ENCODE results near the gene PPP2R3C. TPM values are rescaled to one million over a fixed set of nuclear protein-coding genes. Genes with fewer than 3 reads are reported as not detected.
A peak's percentile ranks its signal among the peaks of the same experiment; 100 is the strongest.
"Not testable (repeated sequence)": the region's sequence is repeated elsewhere in the genome, so short reads cannot be mapped to it uniquely, and the experiment has no call there.

Gene PPP2R3C
- total and polyA plus RNA-seq, 7 donors: 22.9 to 67.0 (median 30.9) TPM

- Histone ChIP-seq H3K4me3 (no peak overlapping the region), H3K36me3 (ENCODE audit: insufficient read depth in 1 of 2, low read depth in 1 of 2) (peaks cover 7 to 80% of the 10 kb centered on the region in 2 donors), H3K27me3 (ENCODE audit: insufficient read depth in 3 of 3, low read length in 2 of 3) (no peaks in the 10 kb centered on the region), H3K9me3 (no peaks in the 10 kb centered on the region), H3K27ac (no peak overlapping the region), H3K4me1 (no peaks in the 10 kb centered on the region)
- ATAC-seq (no peak), DNase-seq (no peak)
- 94 to 100% (median 97%) methylated on average over 2 of the region's 2 CpGs for WGBS, 3 donors
- intact Hi-C loops (cut with DNase I): no loop called here
- TF ChIP-seq CTCF (IDR thresholded peaks at IDR 0.05): no peak
Observed at GRCh38 chr14:35078082-35078481, 43.7 kb downstream of the PPP2R3C start.

DNA sequence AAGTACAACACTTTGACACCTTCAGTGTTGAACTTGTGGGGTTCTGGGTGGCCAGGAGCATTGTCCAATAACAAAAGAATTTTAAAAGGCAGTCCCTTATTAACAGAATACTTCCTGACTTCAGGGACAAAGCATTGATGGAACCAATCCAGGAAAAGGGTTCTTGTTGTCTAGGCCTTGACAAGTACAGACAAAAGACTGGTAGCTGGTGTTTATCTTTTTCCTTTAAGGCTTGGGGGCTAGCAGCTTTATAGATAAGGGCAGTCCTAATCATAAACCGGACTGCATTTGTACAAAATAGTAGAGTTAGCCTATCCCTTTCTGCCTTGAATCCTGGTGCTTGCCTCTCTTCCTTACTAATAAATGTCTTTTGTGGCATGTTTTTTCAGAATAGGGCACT lies 48.3 kb downstream of the PPP2R3C start:
- H3K4me3 ChIP-seq: no peak overlapping the region
- TF ChIP-seq CTCF (IDR thresholded peaks at IDR 0.05): no peak
- H3K4me1 ChIP-seq: no peaks in the 10 kb centered on the region
- no peaks in the 10 kb centered on the region for H3K27me3 ChIP-seq (ENCODE audit: insufficient read depth in 3 of 3, low read length in 2 of 3)
- 94 to 97% (median 96%) methylated on average over 1 of the region's 1 CpG for WGBS, 3 donors
- H3K9me3 ChIP-seq: no peaks in the 10 kb centered on the region
- H3K27ac ChIP-seq: no peak overlapping the region
- no peak for DNase-seq
- intact Hi-C loops (cut with DNase I): no loop called here
- H3K36me3 ChIP-seq (ENCODE audit: insufficient read depth in 1 of 2, low read depth in 1 of 2): peaks cover 7 to 70% of the 10 kb centered on the region in 2 donors
- no peak for ATAC-seq

DNA sequence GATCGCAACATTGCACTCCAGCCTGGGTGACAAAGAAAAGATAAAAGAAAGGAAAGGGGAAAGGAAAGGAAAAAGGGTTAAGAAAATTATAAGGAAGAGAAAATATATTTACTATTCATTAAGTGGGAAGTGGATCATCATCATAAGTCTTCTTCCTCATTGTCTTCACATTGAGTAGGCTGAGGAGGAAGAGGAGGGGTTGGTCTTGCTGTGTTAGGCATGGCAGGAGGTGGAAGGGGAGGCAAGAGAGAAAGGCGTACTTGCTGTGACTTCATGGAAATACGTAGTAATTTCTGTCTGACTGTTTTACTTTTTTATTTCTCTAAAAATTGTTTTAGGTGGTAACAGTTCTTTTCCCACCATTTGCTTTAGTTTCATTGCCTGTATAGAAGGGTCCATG lies 49.6 kb downstream of the PPP2R3C start:
- H3K36me3 ChIP-seq (ENCODE audit: insufficient read depth in 1 of 2, low read depth in 1 of 2): peaks cover 7 to 70% of the 10 kb centered on the region in 2 donors

GRCh38 chr14:35068238-35069012 lies 53.4 kb downstream of the PPP2R3C start:
- intact Hi-C loops (cut with DNase I): no loop called here
- DNase-seq (no peak), ATAC-seq (no peak)
- TF ChIP-seq CTCF (IDR thresholded peaks at IDR 0.05): no peak
- Histone ChIP-seq H3K36me3 (ENCODE audit: insufficient read depth in 1 of 2, low read depth in 1 of 2) (peaks cover 4 to 76% of the 10 kb centered on the region in 2 donors), H3K27ac (no peak overlapping the region), H3K27me3 (ENCODE audit: insufficient read depth in 3 of 3, low read length in 2 of 3) (no peaks in the 10 kb centered on the region), H3K4me1 (no peaks in the 10 kb centered on the region), H3K9me3 (no peaks in the 10 kb centered on the region), H3K4me3 (no peak overlapping the region)
- 91 to 95% (median 93%) methylated on average over 4 of the region's 4 CpGs for WGBS, 3 donors

More for the DNA sequence above, 49.6 kb downstream of the PPP2R3C start:
- 93 to 97% (median 96%) methylated on average over 3 of the region's 3 CpGs for WGBS, 3 donors
- Histone ChIP-seq H3K27me3 (ENCODE audit: insufficient read depth in 3 of 3, low read length in 2 of 3) (no peaks in the 10 kb centered on the region), H3K4me1 (no peaks in the 10 kb centered on the region), H3K9me3 (no peaks in the 10 kb centered on the region), H3K27ac (no peak overlapping the region), H3K4me3 (no peak overlapping the region)
- no peak for TF ChIP-seq CTCF (IDR thresholded peaks at IDR 0.05)
- DNase-seq (no peak), ATAC-seq (no peak)
- intact Hi-C loops (cut with DNase I): no loop called here

DNA sequence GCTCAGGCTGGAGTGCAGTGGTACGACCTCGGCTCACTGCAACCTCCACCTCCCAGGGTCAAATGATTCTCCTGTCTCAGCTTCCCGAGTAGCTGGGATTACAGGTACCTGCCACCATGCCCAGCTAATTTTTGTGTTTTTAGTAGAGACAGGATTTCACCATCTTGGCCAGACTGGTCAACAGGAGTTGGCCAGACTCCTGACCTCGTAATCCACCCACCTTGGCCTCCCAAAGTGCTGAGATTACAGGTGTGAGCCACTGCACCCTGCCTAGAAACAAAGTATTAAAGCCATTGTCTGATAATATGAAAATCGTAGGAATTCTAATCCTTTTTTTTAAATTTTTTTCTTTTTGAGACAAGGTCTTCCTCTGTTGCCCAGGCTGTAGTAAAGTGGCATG lies 56.1 kb downstream of the PPP2R3C start:
- H3K27ac ChIP-seq; ATAC-seq; H3K27me3 ChIP-seq (ENCODE audit: insufficient read depth in 3 of 3, low read length in 2 of 3); H3K9me3 ChIP-seq; DNase-seq; intact Hi-C loops (cut with DNase I); H3K4me1 ChIP-seq; H3K4me3 ChIP-seq: not testable (repeated sequence)
- H3K36me3 ChIP-seq (ENCODE audit: insufficient read depth in 1 of 2, low read depth in 1 of 2): peaks cover 4 to 62% of the 10 kb centered on the region in 2 donors
- WGBS, 3 donors: 93 to 94% (median 94%) methylated on average over 5 of the region's 5 CpGs

DNA sequence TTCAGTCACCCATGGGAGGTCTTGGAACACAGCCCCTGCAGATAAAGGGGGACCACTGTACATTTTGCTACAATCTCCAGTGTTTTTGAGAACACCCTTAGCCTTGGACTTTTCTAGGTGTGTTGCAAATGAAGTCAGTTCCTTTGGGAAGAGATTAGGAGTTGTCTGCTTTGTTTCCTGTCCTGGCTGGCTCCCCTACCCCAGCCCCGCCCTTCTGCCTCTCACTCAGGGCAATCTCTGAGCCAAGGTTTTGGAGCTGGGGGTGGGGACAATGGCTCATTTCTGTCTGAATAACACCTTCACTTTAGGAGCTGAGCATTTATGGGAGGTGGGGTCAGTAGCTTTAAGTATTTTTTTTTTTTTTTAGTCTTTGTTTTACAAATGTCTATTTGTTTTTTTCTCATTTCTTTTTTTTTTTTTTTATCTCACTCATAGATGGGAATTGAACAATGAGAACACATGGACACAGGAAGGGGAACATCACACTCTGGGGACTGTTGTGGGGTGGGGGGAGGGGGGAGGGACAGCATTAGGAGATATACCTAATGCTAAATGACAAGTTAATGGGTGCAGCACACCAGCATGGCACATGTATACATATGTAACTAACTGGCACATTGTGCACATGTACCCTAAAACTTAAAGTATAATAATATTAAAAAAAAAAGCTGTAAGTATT lies 60.5 kb downstream of the PPP2R3C start:
- WGBS, 3 donors: 67 to 80% (median 78%) methylated on average over 1 of the region's 1 CpG
- H3K9me3 ChIP-seq; H3K4me1 ChIP-seq; H3K27me3 ChIP-seq (ENCODE audit: insufficient read depth in 3 of 3, low read length in 2 of 3); H3K4me3 ChIP-seq; intact Hi-C loops (cut with DNase I); H3K27ac ChIP-seq: not testable (repeated sequence)
- H3K36me3 ChIP-seq (ENCODE audit: insufficient read depth in 1 of 2, low read depth in 1 of 2): peaks cover 4 to 66% of the 10 kb centered on the region in 2 donors
- ATAC-seq (peak in 3 of 4 donors; percentile 64 to 67 (median 65)), DNase-seq (peak; percentile 25 to 62)

Data from psoas muscle (tissue), 8 donors.